Sigmoid colon (tissue), 7 donors: ENCODE results near the gene KDM6A. TPM values are rescaled to one million over a fixed set of nuclear protein-coding genes. Genes with fewer than 3 reads are reported as not detected.
"Not testable (repeated sequence)": the region's sequence is repeated elsewhere in the genome, so short reads cannot be mapped to it uniquely, and the experiment has no call there.

Experiments
- DNase-seq: peaks from one replicate; pipeline ENCODE4 v3.0.0-alpha.2; 2019
- H3K27ac ChIP-seq, 4 donors: fragments of 200-600 bp; sonication (generic); one replicate each; pipeline ENCODE4 v1.5.1; 2016 to 2019; ENCODE audit warnings: mild to moderate bottlenecking in 1 of 4
- H3K27me3 ChIP-seq, 3 donors: fragments of 200-600 bp; sonication (generic); one replicate each; pipeline ENCODE4 v1.5.1; 2019; ENCODE audit warnings: mild to moderate bottlenecking in 1 of 3
- H3K36me3 ChIP-seq, 4 donors: fragments of 200-600 bp; sonication (generic); one replicate each; pipeline ENCODE4 v1.5.1; 2016 to 2019
- H3K4me1 ChIP-seq, 4 donors: fragments of 200-600 bp; sonication (generic); one replicate each; pipeline ENCODE4 v1.5.1; 2017 to 2019
- H3K4me3 ChIP-seq, 4 donors: fragments of 200-600 bp; sonication (generic); one replicate each; pipeline ENCODE4 v1.5.1; 2017 to 2019; ENCODE audit warnings: mild to moderate bottlenecking in 2 of 4, moderate library complexity in 1 of 4
- H3K9me3 ChIP-seq, 4 donors: fragments of 200-600 bp in 3 of 4; sonication (generic) in 3 of 4; one replicate each; pipeline versions ENCODE4 v1.5.1 to v1.6.1; 2013 to 2019
- CTCF ChIP-seq, 4 experiments: fragments of 450-650 bp in 3 of 4; fragments of 200-600 bp in 1 of 4; IDR thresholded peaks; one replicate each; pipeline ENCODE4 v1.5.1; 2016 to 2019; ENCODE audit warnings: antibody characterized with exemption in 4 of 4, mild to moderate bottlenecking in 3 of 4, moderate library complexity in 2 of 4
- EP300 ChIP-seq, 4 donors: sonication (generic); formaldehyde crosslinking; IDR thresholded peaks; one replicate each; pipeline ENCODE4 v1.6.1; 2017; ENCODE audit warnings: antibody characterized with exemption in 4 of 4
- POLR2A ChIP-seq, 2 donors: fragments of 450-650 bp; IDR thresholded peaks; one replicate each; pipeline ENCODE4 v1.6.1; 2016; ENCODE audit warnings: antibody characterized with exemption in 2 of 2, mild to moderate bottlenecking in 2 of 2, moderate library complexity in 2 of 2
- POLR2AphosphoS5 ChIP-seq, 4 donors: sonication (generic); formaldehyde crosslinking; IDR thresholded peaks; one replicate each; pipeline ENCODE4 v1.6.1; 2017; ENCODE audit warnings: antibody characterized with exemption in 4 of 4
- WGBS, 2 donors: extraction: QIAGEN DNeasy Blood & Tissue Kit; methylation state at CpG; one replicate each; pipeline ENCODE4 v1.1.7; 2013; 5-methylcytosine and 5-hydroxymethylcytosine counted together
- intact Hi-C: fragments of 100-400 bp; cut with DNase I; formaldehyde crosslinking; loops from one replicate; pipeline ENCODE4 v1.15.1; 2023
- polyA plus RNA-seq, 3 donors: library from polyadenylated mRNA; stranded (reverse); fragments of 200-250 nt; gene quantifications; one replicate each; pipeline ENCODE4 v1.2.3, GENCODE V29; 2013
- total RNA-seq, 4 donors: library from RNA; depleted of rRNA; stranded (reverse); fragments of >200 nt; gene quantifications; one replicate each; pipeline ENCODE4 v1.1.0, GENCODE V29; 2016
- donor health status: healthy with polysubstance abuse.
- donor health status: Bipolar disorder and iron deficiency.
- donor health status: healthy.

KDM6A gene
- total and polyA plus RNA-seq, 7 donors = 8.6 to 35.7 (median 17.9) TPM

DNA sequence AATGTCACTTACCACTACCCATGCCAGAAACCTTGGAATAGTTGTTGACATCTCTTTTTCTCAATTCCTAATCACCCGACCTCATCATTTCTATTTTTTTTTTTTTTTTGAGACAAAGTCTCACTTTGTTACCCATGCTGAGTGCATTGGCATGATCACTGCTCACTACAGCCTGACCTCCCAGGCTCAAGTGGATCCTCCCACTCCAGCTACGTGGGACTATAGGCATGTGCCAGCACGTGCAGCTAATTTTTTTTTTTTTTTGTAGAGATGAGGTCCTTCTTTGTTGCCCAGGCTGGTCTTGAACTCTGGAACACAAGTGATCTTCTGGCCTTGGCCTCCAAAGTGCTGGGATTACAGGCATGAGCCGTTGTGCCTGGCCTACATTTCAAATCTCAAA is 12.0 kb downstream of the KDM6A start:
- no peak for DNase-seq
- H3K4me1 ChIP-seq = peaks cover 0 to 32% (median 3%) of the 10 kb centered on the region in 4 donors
- H3K4me3 ChIP-seq = no peak overlapping the region
- H3K9me3 ChIP-seq = no peaks in the 10 kb centered on the region
- no peaks in the 10 kb centered on the region for H3K27me3 ChIP-seq
- intact Hi-C loops = no loop called here
- TF ChIP-seq POLR2AphosphoS5 (IDR thresholded peaks at IDR 0.05) = no peak
- TF ChIP-seq POLR2A (IDR thresholded peaks at IDR 0.05) = no peak
- TF ChIP-seq CTCF (IDR thresholded peaks at IDR 0.05) = no peak
- no peak for TF ChIP-seq EP300 (IDR thresholded peaks at IDR 0.05)
- H3K27ac ChIP-seq = no peak overlapping the region
- H3K36me3 ChIP-seq = no peaks in the 10 kb centered on the region
- WGBS, 2 donors = 67 to 69% methylated on average over 4 of the region's 4 CpGs

- Histone ChIP-seq H3K27ac (no peak overlapping the region), H3K27me3 (no peaks in the 10 kb centered on the region), H3K4me1 (peaks cover 0 to 24% (median 0%) of the 10 kb centered on the region in 4 donors), H3K4me3 (no peak overlapping the region), H3K9me3 (no peaks in the 10 kb centered on the region), H3K36me3 (no peaks in the 10 kb centered on the region)
- 57% methylated on average over 1 of the region's 1 CpG for WGBS, 2 donors
- no peak for DNase-seq
- intact Hi-C loops = no loop called here
- TF ChIP-seq POLR2A (IDR thresholded peaks at IDR 0.05) (no peak), CTCF (IDR thresholded peaks at IDR 0.05) (no peak), EP300 (IDR thresholded peaks at IDR 0.05) (no peak), POLR2AphosphoS5 (IDR thresholded peaks at IDR 0.05) (no peak)
These were observed 16.8 kb downstream of the KDM6A start for GRCh38 chrX:44889824-44890223.

GRCh38 chrX:44890247-44890646 is 17.3 kb downstream of the KDM6A start:
- peaks cover 0 to 24% (median 0%) of the 10 kb centered on the region in 4 donors for H3K4me1 ChIP-seq
- no peak overlapping the region for H3K4me3 ChIP-seq
- H3K27me3 ChIP-seq = no peaks in the 10 kb centered on the region
- no peak for DNase-seq
- H3K27ac ChIP-seq = no peak overlapping the region
- 27 to 43% methylated on average over 3 of the region's 3 CpGs for WGBS, 2 donors
- intact Hi-C loops = no loop called here
- no peaks in the 10 kb centered on the region for H3K9me3 ChIP-seq
- no peak for TF ChIP-seq POLR2A (IDR thresholded peaks at IDR 0.05)
- no peak for TF ChIP-seq EP300 (IDR thresholded peaks at IDR 0.05)
- TF ChIP-seq CTCF (IDR thresholded peaks at IDR 0.05) = no peak
- TF ChIP-seq POLR2AphosphoS5 (IDR thresholded peaks at IDR 0.05) = no peak
- no peaks in the 10 kb centered on the region for H3K36me3 ChIP-seq

GRCh38 chrX:44890687-44891086 is 17.7 kb downstream of the KDM6A start:
- intact Hi-C loops, H3K4me3 ChIP-seq, H3K27me3 ChIP-seq, DNase-seq, H3K27ac ChIP-seq, H3K36me3 ChIP-seq, H3K9me3 ChIP-seq: not testable (repeated sequence)
- H3K4me1 ChIP-seq = peaks cover 0 to 24% (median 0%) of the 10 kb centered on the region in 4 donors
- 95 to 99% methylated on average over 10 of the region's 10 CpGs for WGBS, 2 donors

DNA sequence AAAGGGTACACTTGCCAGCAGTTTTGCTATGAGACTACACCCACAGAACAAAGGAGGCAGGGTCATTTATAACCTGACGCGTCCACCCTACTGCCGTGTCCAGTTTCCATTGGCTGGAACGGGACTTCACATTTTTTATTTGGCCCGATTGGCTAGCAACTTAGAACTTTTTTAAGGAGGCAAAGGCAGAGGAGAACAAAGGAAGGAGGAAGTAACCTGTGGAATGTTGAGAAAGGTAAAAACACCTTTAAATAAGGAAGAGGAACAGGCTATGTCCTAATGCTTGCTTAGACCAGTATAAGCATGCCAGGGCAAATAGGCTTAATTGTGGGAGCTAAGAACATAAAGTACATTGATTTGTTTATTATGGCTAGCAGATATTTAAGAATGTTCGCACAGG is 18.7 kb downstream of the KDM6A start:
- TF ChIP-seq EP300 (IDR thresholded peaks at IDR 0.05) (no peak), CTCF (IDR thresholded peaks at IDR 0.05) (no peak), POLR2AphosphoS5 (IDR thresholded peaks at IDR 0.05) (no peak), POLR2A (IDR thresholded peaks at IDR 0.05) (no peak)
- no peak overlapping the region for H3K4me3 ChIP-seq
- no peaks in the 10 kb centered on the region for H3K36me3 ChIP-seq
- H3K9me3 ChIP-seq = peaks cover 0 to 4% (median 0%) of the 10 kb centered on the region in 4 donors
- WGBS, 2 donors = 77 to 85% methylated on average over 6 of the region's 6 CpGs
- DNase-seq = no peak
- no peaks in the 10 kb centered on the region for H3K27me3 ChIP-seq
- intact Hi-C loops = no loop called here
- no peak overlapping the region for H3K27ac ChIP-seq
- H3K4me1 ChIP-seq = peaks cover 0 to 24% (median 0%) of the 10 kb centered on the region in 4 donors
